ENCODE results near the gene IL21R.
"Not testable (repeated sequence)": the region's sequence is repeated elsewhere in the genome, so short reads cannot be mapped to it uniquely, and the experiment has no call there.

Gene IL21R

GRCh38 chr16:27402964-27403600 lies 1.1 kb downstream of the IL21R start:
- DNase-seq: no peak

- DNase-seq: no peak
These were observed 1.6 kb downstream of the IL21R start for GRCh38 chr16:27403601-27403992.

- DNase-seq: no peak
These were observed 2.3 kb downstream of the IL21R start for GRCh38 chr16:27404163-27404823.

GRCh38 chr16:27405546-27406451 lies 3.8 kb downstream of the IL21R start:
- no peak for DNase-seq

GRCh38 chr16:27406511-27407128 lies 4.6 kb downstream of the IL21R start:
- DNase-seq: no peak

- DNase-seq: no peak
These were observed 5.2 kb downstream of the IL21R start for GRCh38 chr16:27407133-27407532.

GRCh38 chr16:27408012-27408601 lies 6.1 kb downstream of the IL21R start:
- no peak for DNase-seq

- DNase-seq: no peak
These were observed 6.6 kb downstream of the IL21R start for GRCh38 chr16:27408602-27409031.

GRCh38 chr16:27409958-27410357 lies 8.0 kb downstream of the IL21R start:
- DNase-seq: not testable (repeated sequence)

GRCh38 chr16:27410761-27411160 lies 8.8 kb downstream of the IL21R start:
- no peak for DNase-seq

- no peak for DNase-seq
These were observed 12.0 kb downstream of the IL21R start for GRCh38 chr16:27413956-27414355.

GRCh38 chr16:27414788-27415431 lies 12.9 kb downstream of the IL21R start:
- no peak for DNase-seq

- no peak for DNase-seq
These were observed 15.2 kb downstream of the IL21R start for GRCh38 chr16:27417047-27417671.

- DNase-seq: no peak
These were observed 20.2 kb downstream of the IL21R start for GRCh38 chr16:27421961-27422740.

- no peak for DNase-seq
These were observed 23.0 kb downstream of the IL21R start for GRCh38 chr16:27424772-27425498.

GRCh38 chr16:27425961-27426360 lies 24.0 kb downstream of the IL21R start:
- DNase-seq: no peak

GRCh38 chr16:27426423-27427408 lies 24.7 kb downstream of the IL21R start:
- no peak for DNase-seq

GRCh38 chr16:27427538-27427937 lies 25.6 kb downstream of the IL21R start:
- no peak for DNase-seq

Data from cerebellar nuclear complex (tissue), 1 donor.